WTC11 (cell line): ENCODE data around the gene ASTE1.

Experiments
- ETV6 ChIP-seq: sonication (generic); formaldehyde crosslinking; IDR thresholded peaks from 2 replicates; pipeline ENCODE4 v1.8.1; 2022; ENCODE audit warnings: mild to moderate bottlenecking, missing genetic modification reagents
- FOXJ3 ChIP-seq: sonication (generic); formaldehyde crosslinking; IDR thresholded peaks from 2 replicates; pipeline ENCODE4 v1.9.0; 2021; ENCODE audit warnings: missing genetic modification reagents, mild to moderate bottlenecking, borderline replicate concordance
- NFYB ChIP-seq: sonication (generic); formaldehyde crosslinking; conservative IDR thresholded peaks from 2 replicates; pipeline ENCODE4 v1.8.0; 2022; ENCODE audit warnings: low read depth, missing genetic modification reagents
- NR1H2 ChIP-seq: sonication (generic); formaldehyde crosslinking; IDR thresholded peaks from 2 replicates; pipeline ENCODE4 v1.9.0; 2021; ENCODE audit warnings: mild to moderate bottlenecking, moderate library complexity, missing genetic modification reagents
- TF ChIP-seq, protein P1 (sequence below): fragments of 200-600 bp; IDR thresholded peaks from 2 replicates; pipeline ENCODE4 v1.8.0; 2022; ENCODE audit warnings: antibody characterized with exemption
- TF ChIP-seq, protein P2 (sequence below): sonication (generic); formaldehyde crosslinking; IDR thresholded peaks from 2 replicates; pipeline ENCODE4 v1.8.1; 2022; ENCODE audit warnings: low read depth, missing genetic modification reagents, borderline replicate concordance
- TF ChIP-seq, protein P3 (sequence below): sonication (generic); formaldehyde crosslinking; IDR thresholded peaks from 2 replicates; pipeline ENCODE4 v1.8.1; 2023; ENCODE audit warnings: mild to moderate bottlenecking, moderate library complexity, missing genetic modification reagents

DNA sequence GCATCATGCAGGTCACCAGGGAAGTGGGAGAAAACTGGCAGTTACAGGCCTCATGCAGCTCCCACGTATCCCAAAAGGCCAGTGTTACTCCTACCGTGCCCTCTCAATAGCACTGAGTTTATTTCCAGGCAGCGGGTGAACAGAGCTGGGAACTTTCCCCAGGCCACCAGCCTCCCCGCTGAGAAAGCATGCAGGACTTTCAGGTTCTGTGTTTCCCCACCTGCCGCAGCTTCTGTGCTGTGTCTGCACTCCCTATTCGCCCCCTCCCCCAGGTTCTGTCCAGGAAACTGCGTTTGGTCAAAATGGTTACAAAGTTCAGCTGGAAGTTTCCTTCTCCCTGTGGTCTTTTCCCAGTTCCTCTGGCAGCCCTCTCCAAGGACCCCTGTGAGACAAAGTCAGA is 21.4 kb upstream of the ASTE1 start:
- TF ChIP-seq, protein P1, sequence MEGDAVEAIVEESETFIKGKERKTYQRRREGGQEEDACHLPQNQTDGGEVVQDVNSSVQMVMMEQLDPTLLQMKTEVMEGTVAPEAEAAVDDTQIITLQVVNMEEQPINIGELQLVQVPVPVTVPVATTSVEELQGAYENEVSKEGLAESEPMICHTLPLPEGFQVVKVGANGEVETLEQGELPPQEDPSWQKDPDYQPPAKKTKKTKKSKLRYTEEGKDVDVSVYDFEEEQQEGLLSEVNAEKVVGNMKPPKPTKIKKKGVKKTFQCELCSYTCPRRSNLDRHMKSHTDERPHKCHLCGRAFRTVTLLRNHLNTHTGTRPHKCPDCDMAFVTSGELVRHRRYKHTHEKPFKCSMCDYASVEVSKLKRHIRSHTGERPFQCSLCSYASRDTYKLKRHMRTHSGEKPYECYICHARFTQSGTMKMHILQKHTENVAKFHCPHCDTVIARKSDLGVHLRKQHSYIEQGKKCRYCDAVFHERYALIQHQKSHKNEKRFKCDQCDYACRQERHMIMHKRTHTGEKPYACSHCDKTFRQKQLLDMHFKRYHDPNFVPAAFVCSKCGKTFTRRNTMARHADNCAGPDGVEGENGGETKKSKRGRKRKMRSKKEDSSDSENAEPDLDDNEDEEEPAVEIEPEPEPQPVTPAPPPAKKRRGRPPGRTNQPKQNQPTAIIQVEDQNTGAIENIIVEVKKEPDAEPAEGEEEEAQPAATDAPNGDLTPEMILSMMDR = no peak
- TF ChIP-seq ETV6 = no peak
- TF ChIP-seq FOXJ3 (CRISPR knock-in tag) = no peak
- TF ChIP-seq, protein P2, sequence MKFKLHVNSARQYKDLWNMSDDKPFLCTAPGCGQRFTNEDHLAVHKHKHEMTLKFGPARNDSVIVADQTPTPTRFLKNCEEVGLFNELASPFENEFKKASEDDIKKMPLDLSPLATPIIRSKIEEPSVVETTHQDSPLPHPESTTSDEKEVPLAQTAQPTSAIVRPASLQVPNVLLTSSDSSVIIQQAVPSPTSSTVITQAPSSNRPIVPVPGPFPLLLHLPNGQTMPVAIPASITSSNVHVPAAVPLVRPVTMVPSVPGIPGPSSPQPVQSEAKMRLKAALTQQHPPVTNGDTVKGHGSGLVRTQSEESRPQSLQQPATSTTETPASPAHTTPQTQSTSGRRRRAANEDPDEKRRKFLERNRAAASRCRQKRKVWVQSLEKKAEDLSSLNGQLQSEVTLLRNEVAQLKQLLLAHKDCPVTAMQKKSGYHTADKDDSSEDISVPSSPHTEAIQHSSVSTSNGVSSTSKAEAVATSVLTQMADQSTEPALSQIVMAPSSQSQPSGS (CRISPR knock-in tag) = no peak
- TF ChIP-seq, protein P3, sequence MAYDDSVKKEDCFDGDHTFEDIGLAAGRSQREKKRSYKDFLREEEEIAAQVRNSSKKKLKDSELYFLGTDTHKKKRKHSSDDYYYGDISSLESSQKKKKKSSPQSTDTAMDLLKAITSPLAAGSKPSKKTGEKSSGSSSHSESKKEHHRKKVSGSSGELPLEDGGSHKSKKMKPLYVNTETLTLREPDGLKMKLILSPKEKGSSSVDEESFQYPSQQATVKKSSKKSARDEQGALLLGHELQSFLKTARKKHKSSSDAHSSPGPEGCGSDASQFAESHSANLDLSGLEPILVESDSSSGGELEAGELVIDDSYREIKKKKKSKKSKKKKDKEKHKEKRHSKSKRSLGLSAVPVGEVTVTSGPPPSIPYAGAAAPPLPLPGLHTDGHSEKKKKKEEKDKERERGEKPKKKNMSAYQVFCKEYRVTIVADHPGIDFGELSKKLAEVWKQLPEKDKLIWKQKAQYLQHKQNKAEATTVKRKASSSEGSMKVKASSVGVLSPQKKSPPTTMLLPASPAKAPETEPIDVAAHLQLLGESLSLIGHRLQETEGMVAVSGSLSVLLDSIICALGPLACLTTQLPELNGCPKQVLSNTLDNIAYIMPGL = no peak
- TF ChIP-seq NFYB (CRISPR knock-in tag) = no peak
- no peak for TF ChIP-seq NR1H2
